Upper lobe of left lung (tissue), 4 donors: ENCODE results near the gene PELI2.

Experiments
- EP300 ChIP-seq, 4 donors: sonication (generic); formaldehyde crosslinking; IDR thresholded peaks; one replicate each; pipeline ENCODE4 v1.5.1; 2017; ENCODE audit warnings: antibody characterized with exemption in 4 of 4, control low read depth in 2 of 4
- POLR2A ChIP-seq, 4 donors: fragments of 450-650 bp; IDR thresholded peaks; one replicate each; pipeline ENCODE4 v1.5.1; 2016 to 2017; ENCODE audit warnings: antibody characterized with exemption in 4 of 4, mild to moderate bottlenecking in 2 of 4
- POLR2AphosphoS5 ChIP-seq, 2 donors: sonication (generic); formaldehyde crosslinking; IDR thresholded peaks; one replicate each; pipeline ENCODE4 v1.5.1; 2017; ENCODE audit warnings: antibody characterized with exemption in 2 of 2
- TF ChIP-seq, protein P1 (sequence below), 6 experiments: fragments of 450-650 bp in 4 of 6; fragments of 200-600 bp in 2 of 6; sonication (generic) in 2 of 6; IDR thresholded peaks; one replicate each; pipeline ENCODE4 v1.5.1; 2016 to 2019; ENCODE audit warnings: antibody characterized with exemption in 6 of 6

DNA sequence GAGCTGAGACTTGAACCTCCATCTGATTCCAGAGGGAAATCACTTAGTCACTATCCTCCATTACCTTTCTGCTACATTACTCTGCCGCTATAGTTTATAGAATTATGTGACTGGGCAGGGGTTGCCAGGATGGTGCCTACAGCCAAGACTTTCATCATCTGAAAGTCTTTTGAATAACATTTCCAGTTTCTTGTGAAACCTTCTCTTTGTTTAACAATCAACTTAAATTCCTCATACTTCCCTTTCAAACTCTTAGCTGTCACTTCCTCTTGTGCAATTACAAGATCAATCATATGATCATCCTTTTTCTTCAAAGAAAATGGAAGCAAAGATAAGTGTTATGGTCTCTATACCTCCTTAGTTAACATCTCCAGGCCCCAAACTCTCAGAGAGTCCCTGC lies 25.4 kb upstream of the PELI2 start:
- no peak for TF ChIP-seq POLR2A (IDR thresholded peaks at IDR 0.05)
- TF ChIP-seq, protein P1, sequence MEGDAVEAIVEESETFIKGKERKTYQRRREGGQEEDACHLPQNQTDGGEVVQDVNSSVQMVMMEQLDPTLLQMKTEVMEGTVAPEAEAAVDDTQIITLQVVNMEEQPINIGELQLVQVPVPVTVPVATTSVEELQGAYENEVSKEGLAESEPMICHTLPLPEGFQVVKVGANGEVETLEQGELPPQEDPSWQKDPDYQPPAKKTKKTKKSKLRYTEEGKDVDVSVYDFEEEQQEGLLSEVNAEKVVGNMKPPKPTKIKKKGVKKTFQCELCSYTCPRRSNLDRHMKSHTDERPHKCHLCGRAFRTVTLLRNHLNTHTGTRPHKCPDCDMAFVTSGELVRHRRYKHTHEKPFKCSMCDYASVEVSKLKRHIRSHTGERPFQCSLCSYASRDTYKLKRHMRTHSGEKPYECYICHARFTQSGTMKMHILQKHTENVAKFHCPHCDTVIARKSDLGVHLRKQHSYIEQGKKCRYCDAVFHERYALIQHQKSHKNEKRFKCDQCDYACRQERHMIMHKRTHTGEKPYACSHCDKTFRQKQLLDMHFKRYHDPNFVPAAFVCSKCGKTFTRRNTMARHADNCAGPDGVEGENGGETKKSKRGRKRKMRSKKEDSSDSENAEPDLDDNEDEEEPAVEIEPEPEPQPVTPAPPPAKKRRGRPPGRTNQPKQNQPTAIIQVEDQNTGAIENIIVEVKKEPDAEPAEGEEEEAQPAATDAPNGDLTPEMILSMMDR (IDR thresholded peaks at IDR 0.05): no peak
- no peak for TF ChIP-seq POLR2AphosphoS5 (IDR thresholded peaks at IDR 0.05)
- TF ChIP-seq EP300 (IDR thresholded peaks at IDR 0.05): no peak
